ENCODE measurements around the gene MCEMP1. TPM values are rescaled to one million over a fixed set of nuclear protein-coding genes. Genes with fewer than 3 reads are reported as not detected.

MCEMP1 gene
- 0.72 TPM for total RNA-seq
- long read RNA-seq, partial matches to known transcripts, result 0 of 1 reads
- long read RNA-seq, other reads (novel, unspliced or antisense), result 0 of 1 reads

GRCh38 chr19:7676854-7677253, at the start of gene MCEMP1:
TSS of gene MCEMP1 (plus strand) at chr19:7677090. CDS start at chr19:7677121, 31 bp downstream.
- no peak for DNase-seq
- intact Hi-C loops (cut with micrococcal nuclease), result no loop called here
- ATAC-seq, result no peak

GRCh38 chr19:7627166-7627565, 49.7 kb upstream of the MCEMP1 start:
- ATAC-seq (no peak), DNase-seq (no peak)
- intact Hi-C loops (cut with micrococcal nuclease), result no loop called here

GRCh38 chr19:7628589-7629311, 48.1 kb upstream of the MCEMP1 start:
- ATAC-seq, result no peak
- no peak for DNase-seq
- intact Hi-C loops (cut with micrococcal nuclease), result no loop called here

GRCh38 chr19:7629347-7630054, 47.4 kb upstream of the MCEMP1 start, which contains the start of the genes PET100 and XAB2:
TSS of gene PET100 (plus strand) at chr19:7629793. CDS start at chr19:7629834, 41 bp downstream.
TSS of gene XAB2 (minus strand) at chr19:7629545. CDS start at chr19:7629527, 18 bp downstream.
- ATAC-seq (peak; percentile 98), DNase-seq (peak; percentile 94)
- intact Hi-C loops (cut with micrococcal nuclease), result no loop called here

- intact Hi-C loops (cut with micrococcal nuclease), result no loop called here
- DNase-seq, result no peak
These were observed 45.3 kb upstream of the MCEMP1 start for GRCh38 chr19:7631577-7631976.

GRCh38 chr19:7632340-7633203, 44.3 kb upstream of the MCEMP1 start:
- ATAC-seq (no peak), DNase-seq (no peak)
- intact Hi-C loops (cut with micrococcal nuclease), result no loop called here

More at GRCh38 chr19:7631577-7631976, 45.3 kb upstream of the MCEMP1 start:
- ATAC-seq, result no peak

GRCh38 chr19:7633698-7634097, 43.2 kb upstream of the MCEMP1 start, which contains the start of gene PCP2:
TSS of gene PCP2 (minus strand) at chr19:7633719. CDS start at chr19:7633457, 262 bp downstream.
- intact Hi-C loops (cut with micrococcal nuclease), result no loop called here
- no peak for ATAC-seq

GRCh38 chr19:7635670-7636069, 41.2 kb upstream of the MCEMP1 start:
- DNase-seq (no peak), ATAC-seq (peak; percentile 42)
- intact Hi-C loops (cut with micrococcal nuclease), result no loop called here

More at GRCh38 chr19:7633698-7634097, 43.2 kb upstream of the MCEMP1 start, which contains the start of gene PCP2:
- no peak for DNase-seq

- DNase-seq (no peak), ATAC-seq (no peak)
- intact Hi-C loops (cut with micrococcal nuclease), result no loop called here
These were observed 40.6 kb upstream of the MCEMP1 start for GRCh38 chr19:7636317-7636690.

- peak; percentile 68 for ATAC-seq
- peak; percentile 76 for DNase-seq
- intact Hi-C loops (cut with micrococcal nuclease), result no loop called here
These were observed 40.1 kb upstream of the MCEMP1 start, which contains the start of gene STXBP2 for GRCh38 chr19:7636691-7637373. TSS of gene STXBP2 (plus strand) at chr19:7637110. CDS start at chr19:7637150, 40 bp downstream.

GRCh38 chr19:7637374-7638256, 39.3 kb upstream of the MCEMP1 start:
- ATAC-seq (peak; percentile 53), DNase-seq (peak; percentile 69)
- intact Hi-C loops (cut with micrococcal nuclease), result no loop called here

- intact Hi-C loops (cut with micrococcal nuclease), result no loop called here
- DNase-seq, result no peak
These were observed 38.0 kb upstream of the MCEMP1 start for GRCh38 chr19:7638802-7639465.

GRCh38 chr19:7639863-7640348, 37.0 kb upstream of the MCEMP1 start:
- intact Hi-C loops (cut with micrococcal nuclease), result no loop called here
- no peak for ATAC-seq
- DNase-seq, result no peak

More at GRCh38 chr19:7638802-7639465, 38.0 kb upstream of the MCEMP1 start:
- no peak for ATAC-seq

- DNase-seq, result no peak
These were observed 36.1 kb upstream of the MCEMP1 start for GRCh38 chr19:7640803-7641202.

GRCh38 chr19:7641290-7642276, 35.3 kb upstream of the MCEMP1 start:
- DNase-seq, result no peak
- ATAC-seq, result no peak
- intact Hi-C loops (cut with micrococcal nuclease), result no loop called here

More at GRCh38 chr19:7640803-7641202, 36.1 kb upstream of the MCEMP1 start:
- ATAC-seq, result no peak
- intact Hi-C loops (cut with micrococcal nuclease), result no loop called here
